Thoracic aorta (tissue), 2 donors: Measurements from ENCODE around the gene ARNT2. TPM values are rescaled to one million over a fixed set of nuclear protein-coding genes. Genes with fewer than 3 reads are reported as not detected.

Experiments
- ATAC-seq: fragments of 150-250 bp; one replicate; pipeline ENCODE4 v1.8.0; 2017; ENCODE audit warnings: low read depth; ENCODE audit not compliant: insufficient number of reproducible peaks, low FRiP score
- DNase-seq: peaks from one replicate; pipeline ENCODE4 v3.0.0-alpha.2; 2020; ENCODE audit warnings: low spot score
- H3K27ac ChIP-seq, 2 donors: fragments of 200-600 bp; sonication (generic); 1 replicate in 1 of 2; 2 replicates in 1 of 2; pipeline ENCODE4 v1.5.1; 2016; ENCODE audit warnings: mild to moderate bottlenecking in 2 of 2, moderate library complexity in 2 of 2
- H3K27me3 ChIP-seq: fragments of 200-600 bp; sonication (generic); replicated peaks from 2 replicates; pipeline ENCODE4 v1.6.0; 2016; ENCODE audit warnings: mild to moderate bottlenecking; ENCODE audit not compliant: insufficient read depth
- H3K36me3 ChIP-seq: fragments of 200-600 bp; sonication (generic); one replicate; pipeline ENCODE4 v1.5.1; 2016
- H3K4me1 ChIP-seq, 2 donors: fragments of 200-600 bp; sonication (generic); 1 replicate in 1 of 2; 2 replicates in 1 of 2; pipeline versions ENCODE4 v1.5.1 to v1.6.0; 2016; ENCODE audit warnings: low read depth in 2 of 2, mild to moderate bottlenecking in 1 of 2; ENCODE audit not compliant: control insufficient read depth in 1 of 2
- H3K4me3 ChIP-seq: fragments of 200-600 bp; sonication (generic); 2 replicates; pipeline ENCODE4 v1.5.1; 2016; ENCODE audit warnings: mild to moderate bottlenecking
- H3K9me3 ChIP-seq: fragments of 200-600 bp; sonication (generic); 2 replicates; pipeline ENCODE4 v1.5.1; 2016
- total RNA-seq, 2 donors: library from RNA; depleted of rRNA; stranded (reverse); fragments of >200 nt; gene quantifications; one replicate each; pipeline versions ENCODE4 v1.1.0 to v1.2.3, GENCODE V29; 2016
- TF ChIP-seq, protein P1 (sequence below): fragments of 200-600 bp; sonication (generic); IDR thresholded peaks from one replicate; pipeline ENCODE4 v1.5.1; 2019; ENCODE audit warnings: antibody characterized with exemption

ARNT2 gene
- total RNA-seq, 2 donors from 2014 or later = 5.8 to 22.9 TPM

DNA sequence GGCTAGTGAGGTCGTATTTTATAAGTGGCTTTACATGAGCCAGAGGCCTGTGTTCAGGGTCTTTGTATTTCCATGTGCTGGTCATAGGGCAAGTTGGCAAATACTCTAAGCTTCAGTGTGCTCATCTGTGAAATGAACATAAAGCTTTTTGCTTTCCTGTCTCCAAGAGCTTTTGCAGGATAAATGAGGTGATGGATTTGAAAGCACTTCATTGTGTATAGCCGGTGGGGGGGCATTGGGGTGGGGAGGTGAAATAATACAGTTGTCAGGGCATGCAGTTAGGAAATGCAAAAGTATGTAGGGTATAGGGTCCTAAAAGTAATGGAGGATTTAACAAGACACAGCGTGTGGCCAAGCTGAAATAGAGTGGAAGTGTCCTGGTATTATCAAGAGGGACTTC, 67.7 kb downstream of the ARNT2 start:
- DNase-seq (no peak), ATAC-seq (no peak)
- H3K4me1 ChIP-seq = no peaks in the 10 kb centered on the region
- H3K27ac ChIP-seq = no peak overlapping the region
- H3K36me3 ChIP-seq = no peaks in the 10 kb centered on the region
- H3K4me3 ChIP-seq = no peak overlapping the region
- no peaks in the 10 kb centered on the region for H3K27me3 ChIP-seq
- no peaks in the 10 kb centered on the region for H3K9me3 ChIP-seq
- TF ChIP-seq, protein P1, sequence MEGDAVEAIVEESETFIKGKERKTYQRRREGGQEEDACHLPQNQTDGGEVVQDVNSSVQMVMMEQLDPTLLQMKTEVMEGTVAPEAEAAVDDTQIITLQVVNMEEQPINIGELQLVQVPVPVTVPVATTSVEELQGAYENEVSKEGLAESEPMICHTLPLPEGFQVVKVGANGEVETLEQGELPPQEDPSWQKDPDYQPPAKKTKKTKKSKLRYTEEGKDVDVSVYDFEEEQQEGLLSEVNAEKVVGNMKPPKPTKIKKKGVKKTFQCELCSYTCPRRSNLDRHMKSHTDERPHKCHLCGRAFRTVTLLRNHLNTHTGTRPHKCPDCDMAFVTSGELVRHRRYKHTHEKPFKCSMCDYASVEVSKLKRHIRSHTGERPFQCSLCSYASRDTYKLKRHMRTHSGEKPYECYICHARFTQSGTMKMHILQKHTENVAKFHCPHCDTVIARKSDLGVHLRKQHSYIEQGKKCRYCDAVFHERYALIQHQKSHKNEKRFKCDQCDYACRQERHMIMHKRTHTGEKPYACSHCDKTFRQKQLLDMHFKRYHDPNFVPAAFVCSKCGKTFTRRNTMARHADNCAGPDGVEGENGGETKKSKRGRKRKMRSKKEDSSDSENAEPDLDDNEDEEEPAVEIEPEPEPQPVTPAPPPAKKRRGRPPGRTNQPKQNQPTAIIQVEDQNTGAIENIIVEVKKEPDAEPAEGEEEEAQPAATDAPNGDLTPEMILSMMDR = no peak

- Histone ChIP-seq H3K27me3 (no peaks in the 10 kb centered on the region), H3K36me3 (no peaks in the 10 kb centered on the region), H3K27ac (no peak overlapping the region), H3K9me3 (no peaks in the 10 kb centered on the region), H3K4me1 (peaks cover 0 to 4% of the 10 kb centered on the region in 2 donors), H3K4me3 (no peak overlapping the region)
- ATAC-seq (no peak), DNase-seq (no peak)
- TF ChIP-seq, protein P1 = no peak
These were observed 69.4 kb downstream of the ARNT2 start for GRCh38 chr15:80473286-80474223.

GRCh38 chr15:80474224-80475215, 70.3 kb downstream of the ARNT2 start:
- no peak for ATAC-seq
- Histone ChIP-seq H3K4me3 (no peak overlapping the region), H3K4me1 (peaks cover 0 to 6% of the 10 kb centered on the region in 2 donors), H3K27me3 (no peaks in the 10 kb centered on the region), H3K27ac (no peak overlapping the region), H3K9me3 (no peaks in the 10 kb centered on the region), H3K36me3 (no peaks in the 10 kb centered on the region)
- TF ChIP-seq, protein P1 = no peak
- no peak for DNase-seq

DNA sequence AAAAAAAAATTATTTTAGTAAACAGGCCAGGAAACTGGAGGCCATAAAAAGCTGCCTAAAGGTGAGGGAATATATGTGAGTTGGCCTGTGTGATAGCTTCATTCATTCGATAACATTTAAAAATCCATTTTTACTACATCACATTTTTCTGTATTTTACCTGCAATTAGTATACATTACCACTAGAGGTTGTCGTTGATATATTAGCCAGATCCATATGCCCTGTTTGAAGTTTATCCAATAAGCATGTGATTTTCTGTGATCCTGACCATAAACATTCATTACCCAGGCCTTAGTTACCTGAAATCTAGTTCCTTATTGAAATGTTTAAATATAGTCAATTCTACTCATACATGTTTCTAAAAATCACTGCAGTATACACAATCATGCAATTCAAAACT, 71.4 kb downstream of the ARNT2 start:
- no peaks in the 10 kb centered on the region for H3K36me3 ChIP-seq
- no peak for ATAC-seq
- TF ChIP-seq, protein P1 = no peak
- no peaks in the 10 kb centered on the region for H3K9me3 ChIP-seq
- DNase-seq = no peak
- H3K4me3 ChIP-seq = no peak overlapping the region
- no peaks in the 10 kb centered on the region for H3K27me3 ChIP-seq
- no peak overlapping the region for H3K27ac ChIP-seq
- peaks cover 6 to 16% of the 10 kb centered on the region in 2 donors for H3K4me1 ChIP-seq

- Histone ChIP-seq H3K27ac (no peak overlapping the region), H3K36me3 (no peaks in the 10 kb centered on the region), H3K4me3 (no peak overlapping the region), H3K9me3 (no peaks in the 10 kb centered on the region), H3K4me1 (peaks cover 10 to 21% of the 10 kb centered on the region in 2 donors), H3K27me3 (no peaks in the 10 kb centered on the region)
- ATAC-seq (no peak), DNase-seq (no peak)
- TF ChIP-seq, protein P1 = no peak
These were observed 71.9 kb downstream of the ARNT2 start for GRCh38 chr15:80476036-80476435.
